ENCODE results near the gene SYT1.

GRCh38 chr12:78824918-78825317, 39.7 kb upstream of the SYT1 start:
- no peak for TF ChIP-seq GATA2 (IDR thresholded peaks at IDR 0.05; ENCODE audit: low read depth, low read length)
- no peak for TF ChIP-seq GATA3 (IDR thresholded peaks at IDR 0.05; ENCODE audit: low read depth, low read length)
